VCaP (cell line): ENCODE data around the gene TRAF2.
A peak's percentile ranks its signal among the peaks of the same experiment; 100 is the strongest.
"Not testable (repeated sequence)": the region's sequence is repeated elsewhere in the genome, so short reads cannot be mapped to it uniquely, and the experiment has no call there.

ENCODE experiments used
- H3K27ac ChIP-seq: fragments of 450-650 bp; 2 replicates; pipeline ENCODE4 v1.5.1; 2017
- TF ChIP-seq, protein P1 (sequence below): fragments of 450-650 bp; conservative IDR thresholded peaks from 2 replicates; pipeline ENCODE4 v1.5.1; 2017; ENCODE audit warnings: mild to moderate bottlenecking, moderate library complexity

Gene TRAF2, protein sequence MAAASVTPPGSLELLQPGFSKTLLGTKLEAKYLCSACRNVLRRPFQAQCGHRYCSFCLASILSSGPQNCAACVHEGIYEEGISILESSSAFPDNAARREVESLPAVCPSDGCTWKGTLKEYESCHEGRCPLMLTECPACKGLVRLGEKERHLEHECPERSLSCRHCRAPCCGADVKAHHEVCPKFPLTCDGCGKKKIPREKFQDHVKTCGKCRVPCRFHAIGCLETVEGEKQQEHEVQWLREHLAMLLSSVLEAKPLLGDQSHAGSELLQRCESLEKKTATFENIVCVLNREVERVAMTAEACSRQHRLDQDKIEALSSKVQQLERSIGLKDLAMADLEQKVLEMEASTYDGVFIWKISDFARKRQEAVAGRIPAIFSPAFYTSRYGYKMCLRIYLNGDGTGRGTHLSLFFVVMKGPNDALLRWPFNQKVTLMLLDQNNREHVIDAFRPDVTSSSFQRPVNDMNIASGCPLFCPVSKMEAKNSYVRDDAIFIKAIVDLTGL

DNA sequence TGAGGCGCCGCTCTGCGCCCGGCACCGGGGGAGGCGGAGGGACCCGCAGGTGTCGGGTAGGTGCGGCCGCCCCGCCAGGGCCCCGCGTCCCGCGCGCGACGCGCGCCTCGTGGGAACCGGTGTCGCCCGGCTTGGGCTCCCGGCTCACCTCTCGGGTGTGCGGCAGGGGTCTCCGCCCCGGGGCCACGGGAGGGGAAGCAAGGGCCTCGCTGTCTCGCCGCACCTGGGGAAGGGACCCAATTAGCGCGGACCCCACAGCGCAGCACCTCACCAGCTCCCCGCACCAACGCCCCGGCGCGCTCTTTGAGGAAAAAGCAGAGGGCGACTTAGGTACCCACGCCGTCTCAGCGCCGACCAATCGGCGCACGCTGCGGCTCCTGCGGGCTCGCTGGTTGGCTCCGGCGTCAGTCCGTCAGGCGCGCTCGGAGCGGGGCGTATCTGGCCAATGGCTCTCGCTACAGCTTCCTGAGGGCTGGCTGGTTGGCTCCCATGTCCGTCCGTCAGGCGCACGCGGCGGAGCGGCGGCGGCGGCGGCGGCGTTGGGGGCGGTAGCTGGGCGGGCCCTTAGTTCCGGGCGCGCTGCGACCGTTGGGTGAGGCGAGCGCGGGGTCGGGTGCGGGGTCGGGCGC, at the start of gene TRAF2:
Gene TRAF2 (plus strand): TSS at position 567 of the 629 bp plus-strand sequence. CDS start 12,225 bp downstream, outside the sequence.
- TF ChIP-seq, protein P1, sequence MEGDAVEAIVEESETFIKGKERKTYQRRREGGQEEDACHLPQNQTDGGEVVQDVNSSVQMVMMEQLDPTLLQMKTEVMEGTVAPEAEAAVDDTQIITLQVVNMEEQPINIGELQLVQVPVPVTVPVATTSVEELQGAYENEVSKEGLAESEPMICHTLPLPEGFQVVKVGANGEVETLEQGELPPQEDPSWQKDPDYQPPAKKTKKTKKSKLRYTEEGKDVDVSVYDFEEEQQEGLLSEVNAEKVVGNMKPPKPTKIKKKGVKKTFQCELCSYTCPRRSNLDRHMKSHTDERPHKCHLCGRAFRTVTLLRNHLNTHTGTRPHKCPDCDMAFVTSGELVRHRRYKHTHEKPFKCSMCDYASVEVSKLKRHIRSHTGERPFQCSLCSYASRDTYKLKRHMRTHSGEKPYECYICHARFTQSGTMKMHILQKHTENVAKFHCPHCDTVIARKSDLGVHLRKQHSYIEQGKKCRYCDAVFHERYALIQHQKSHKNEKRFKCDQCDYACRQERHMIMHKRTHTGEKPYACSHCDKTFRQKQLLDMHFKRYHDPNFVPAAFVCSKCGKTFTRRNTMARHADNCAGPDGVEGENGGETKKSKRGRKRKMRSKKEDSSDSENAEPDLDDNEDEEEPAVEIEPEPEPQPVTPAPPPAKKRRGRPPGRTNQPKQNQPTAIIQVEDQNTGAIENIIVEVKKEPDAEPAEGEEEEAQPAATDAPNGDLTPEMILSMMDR: no peak
- H3K27ac ChIP-seq: peak within 1 kb of the TSS; percentile 95

DNA sequence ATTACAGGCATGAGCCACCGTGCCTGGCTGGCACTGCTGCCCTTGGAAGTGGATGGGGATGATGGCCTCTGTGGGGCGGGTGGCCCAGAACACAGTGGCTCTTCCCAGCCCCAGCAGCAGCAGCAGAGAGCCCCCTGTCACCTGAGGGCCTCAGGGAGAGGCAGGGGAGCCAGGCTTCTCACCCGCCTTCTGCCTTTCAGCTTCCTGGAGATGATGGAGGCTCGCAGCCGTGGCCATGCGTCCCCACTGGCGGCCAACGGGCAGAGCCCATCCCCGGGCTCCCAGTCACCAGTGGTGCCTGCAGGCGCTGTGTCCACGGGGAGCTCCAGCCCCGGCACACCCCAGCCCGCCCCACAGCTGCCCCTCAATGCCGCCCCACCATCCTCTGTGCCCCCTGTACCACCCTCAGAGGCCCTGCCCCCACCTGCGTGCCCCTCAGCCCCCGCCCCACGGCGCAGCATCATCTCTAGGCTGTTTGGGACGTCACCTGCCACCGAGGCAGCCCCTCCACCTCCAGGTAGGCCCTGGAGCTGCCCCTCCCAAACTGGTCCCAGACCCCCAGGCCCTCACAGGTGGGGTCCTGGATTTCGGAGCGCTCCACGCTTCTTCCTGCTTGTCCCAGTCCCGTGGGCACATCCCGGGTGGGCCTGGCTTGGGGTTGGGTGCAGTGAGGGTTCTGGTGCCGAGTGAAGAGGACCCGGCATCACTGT, 49.0 kb upstream of the TRAF2 start:
- H3K27ac ChIP-seq: no peak overlapping the region
- TF ChIP-seq, protein P1: no peak

DNA sequence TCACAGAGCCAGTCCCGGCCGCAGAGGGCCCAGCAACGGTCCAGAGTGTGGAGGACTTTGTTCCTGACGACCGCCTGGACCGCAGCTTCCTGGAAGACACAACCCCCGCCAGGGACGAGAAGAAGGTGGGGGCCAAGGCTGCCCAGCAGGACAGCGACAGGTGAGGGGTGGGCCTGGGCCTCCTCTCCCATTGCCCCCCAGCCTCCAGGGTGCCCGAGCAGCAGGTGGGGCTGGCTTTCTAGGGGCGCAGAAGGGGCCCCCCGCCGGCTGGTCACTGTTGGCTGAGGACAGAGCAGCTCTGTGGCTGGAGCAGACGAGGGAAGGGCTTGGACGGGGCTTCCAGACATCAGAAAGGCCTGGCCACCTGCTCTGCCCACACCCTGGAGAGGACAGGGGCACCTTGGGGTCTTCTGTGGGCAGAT, 48.4 kb upstream of the TRAF2 start:
- H3K27ac ChIP-seq: not testable (repeated sequence)

DNA sequence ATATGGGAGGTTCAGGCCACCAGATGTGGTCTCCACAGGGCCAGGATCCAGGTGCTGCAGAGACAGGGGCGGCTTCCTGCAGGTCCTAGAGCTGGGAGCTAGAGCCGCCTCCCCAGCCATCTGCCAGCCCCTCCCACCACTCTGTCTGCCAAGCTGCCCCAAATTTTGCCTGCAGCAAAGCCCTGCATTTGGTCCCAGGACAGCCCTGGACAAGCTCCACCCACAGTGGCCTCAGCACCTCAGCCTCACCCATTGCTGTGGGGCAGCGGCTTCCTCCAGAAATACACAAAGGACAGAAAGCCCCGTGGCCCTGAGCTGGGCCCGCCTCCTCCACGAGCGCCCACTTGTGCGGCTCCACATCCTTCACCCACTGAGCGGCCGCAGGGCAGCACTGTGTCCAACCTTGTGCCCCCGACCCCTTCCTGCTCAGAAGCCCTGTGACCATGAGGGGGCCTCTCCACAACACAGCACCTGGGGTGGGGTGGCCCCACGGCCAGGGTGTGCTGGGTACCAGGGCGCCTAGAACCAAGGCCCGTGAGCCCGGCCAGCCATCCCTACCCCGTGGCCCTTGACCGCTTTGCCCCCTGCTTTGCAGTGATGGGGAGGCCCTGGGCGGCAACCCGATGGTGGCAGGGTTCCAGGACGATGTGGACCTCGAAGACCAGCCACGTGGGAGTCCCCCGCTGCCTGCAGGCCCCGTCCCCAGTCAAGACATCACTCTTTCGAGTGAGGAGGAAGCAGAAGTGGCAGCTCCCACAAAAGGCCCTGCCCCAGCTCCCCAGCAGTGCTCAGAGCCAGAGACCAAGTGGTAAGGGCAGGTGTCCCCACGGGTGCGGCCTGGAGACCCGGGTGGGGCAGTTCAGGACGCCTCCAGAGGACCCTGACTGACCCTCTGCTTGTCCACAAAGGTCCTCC, 47.7 kb upstream of the TRAF2 start:
- TF ChIP-seq, protein P1: no peak
- peak overlapping the region; percentile 66 for H3K27ac ChIP-seq

DNA sequence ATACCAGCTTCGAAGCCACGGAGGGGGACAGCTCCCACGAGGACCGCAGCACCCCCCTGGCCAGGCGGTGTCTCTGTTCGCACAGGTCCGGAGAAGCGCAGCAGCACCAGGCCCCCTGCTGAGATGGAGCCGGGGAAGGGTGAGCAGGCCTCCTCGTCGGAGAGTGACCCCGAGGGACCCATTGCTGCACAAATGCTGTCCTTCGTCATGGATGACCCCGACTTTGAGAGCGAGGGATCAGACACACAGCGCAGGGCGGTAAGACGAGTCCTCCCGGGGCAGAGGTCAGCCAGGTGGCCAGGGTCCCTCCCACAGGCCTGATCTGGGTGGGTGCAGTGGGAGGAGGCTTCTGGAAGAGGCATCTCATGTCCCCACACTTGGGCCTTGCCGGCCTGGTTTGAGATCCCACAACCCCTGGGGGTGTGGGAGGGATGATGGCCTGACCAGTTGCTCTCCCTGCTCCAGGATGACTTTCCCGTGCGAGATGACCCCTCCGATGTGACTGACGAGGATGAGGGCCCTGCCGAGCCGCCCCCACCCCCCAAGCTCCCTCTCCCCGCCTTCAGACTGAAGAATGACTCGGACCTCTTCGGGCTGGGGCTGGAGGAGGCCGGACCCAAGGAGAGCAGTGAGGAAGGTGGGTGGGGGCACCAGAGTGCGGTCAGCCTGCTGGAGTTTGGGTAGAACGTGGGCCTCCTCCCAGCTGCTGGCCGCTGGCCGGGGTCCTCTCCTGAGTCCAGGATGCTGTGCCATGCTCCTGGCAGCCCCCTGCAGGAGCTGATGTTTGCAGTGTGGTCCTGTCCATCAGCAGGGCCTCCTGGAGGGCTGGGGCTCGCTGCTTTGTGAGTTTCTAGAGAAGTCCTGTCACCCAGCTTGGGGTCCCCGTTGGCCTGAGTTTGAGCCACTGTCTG, 46.8 kb upstream of the TRAF2 start:
- peak overlapping the region; percentile 66 for H3K27ac ChIP-seq
- TF ChIP-seq, protein P1: no peak

DNA sequence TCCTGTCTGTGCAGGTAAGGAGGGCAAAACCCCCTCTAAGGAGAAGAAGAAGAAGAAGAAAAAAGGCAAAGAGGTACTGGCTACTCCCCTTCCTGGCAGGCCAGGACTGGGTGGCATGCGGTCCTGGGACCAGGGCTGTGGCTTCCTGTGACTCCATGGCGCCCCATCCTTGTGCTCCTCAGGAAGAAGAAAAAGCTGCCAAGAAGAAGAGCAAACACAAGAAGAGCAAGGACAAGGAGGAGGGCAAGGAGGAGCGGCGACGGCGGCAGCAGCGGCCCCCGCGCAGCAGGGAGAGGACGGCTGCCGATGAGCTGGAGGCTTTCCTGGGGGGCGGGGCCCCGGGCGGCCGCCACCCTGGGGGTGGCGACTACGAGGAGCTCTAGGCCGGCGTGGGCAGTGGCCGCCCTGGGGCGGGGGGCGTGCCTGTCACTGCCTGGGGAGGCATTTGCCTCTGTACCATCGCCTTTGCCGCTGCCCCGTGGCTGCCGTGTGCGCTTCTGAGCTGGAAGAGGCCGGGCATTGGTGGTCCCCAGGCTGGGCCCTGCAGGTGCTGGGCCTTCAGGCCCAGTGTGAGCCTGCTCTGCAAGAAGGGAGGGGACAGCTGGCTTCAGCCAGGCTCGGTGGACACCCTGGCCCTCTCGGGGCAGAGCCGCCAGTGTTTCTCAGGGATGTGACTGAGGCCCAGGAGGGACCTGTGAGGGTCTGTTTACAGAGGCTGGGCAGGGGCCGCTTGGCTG, 46.0 kb upstream of the TRAF2 start:
- peak overlapping the region; percentile 66 for H3K27ac ChIP-seq
- TF ChIP-seq, protein P1: no peak
